ENCODE data around the gene EPHA6. TPM values are rescaled to one million over a fixed set of nuclear protein-coding genes. Genes with fewer than 3 reads are reported as not detected.

EPHA6 gene
- total and polyA plus RNA-seq, 2 donors (not counting 1 experiment from before 2014, with no cell fraction given), result not detected

DNA sequence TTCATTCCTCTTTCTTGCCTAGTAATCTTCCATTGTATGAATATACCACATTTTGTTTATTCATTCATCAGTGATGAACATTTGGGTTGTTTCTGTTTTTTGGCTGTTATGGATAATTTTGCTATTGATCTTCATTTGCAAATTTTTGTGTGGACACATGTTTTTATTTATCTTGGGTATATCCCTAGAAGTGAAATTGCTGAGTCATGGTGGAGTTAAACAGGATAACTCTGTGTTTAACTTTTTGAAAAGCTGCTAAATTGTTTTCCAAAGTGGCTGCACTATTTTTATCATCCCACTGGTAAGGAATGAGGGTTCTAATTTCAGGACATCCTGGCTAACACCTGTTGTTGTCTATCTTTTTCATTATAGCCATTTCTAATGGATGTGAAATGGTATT is 875.6 kb downstream of the EPHA6 start:
- intact Hi-C loops (cut with micrococcal nuclease), result no loop called here
- H2AFZ ChIP-seq (ENCODE audit: insufficient read depth, low read depth, low read length, poor library complexity, severe bottlenecking), result no peak overlapping the region
- TF ChIP-seq, protein P1, sequence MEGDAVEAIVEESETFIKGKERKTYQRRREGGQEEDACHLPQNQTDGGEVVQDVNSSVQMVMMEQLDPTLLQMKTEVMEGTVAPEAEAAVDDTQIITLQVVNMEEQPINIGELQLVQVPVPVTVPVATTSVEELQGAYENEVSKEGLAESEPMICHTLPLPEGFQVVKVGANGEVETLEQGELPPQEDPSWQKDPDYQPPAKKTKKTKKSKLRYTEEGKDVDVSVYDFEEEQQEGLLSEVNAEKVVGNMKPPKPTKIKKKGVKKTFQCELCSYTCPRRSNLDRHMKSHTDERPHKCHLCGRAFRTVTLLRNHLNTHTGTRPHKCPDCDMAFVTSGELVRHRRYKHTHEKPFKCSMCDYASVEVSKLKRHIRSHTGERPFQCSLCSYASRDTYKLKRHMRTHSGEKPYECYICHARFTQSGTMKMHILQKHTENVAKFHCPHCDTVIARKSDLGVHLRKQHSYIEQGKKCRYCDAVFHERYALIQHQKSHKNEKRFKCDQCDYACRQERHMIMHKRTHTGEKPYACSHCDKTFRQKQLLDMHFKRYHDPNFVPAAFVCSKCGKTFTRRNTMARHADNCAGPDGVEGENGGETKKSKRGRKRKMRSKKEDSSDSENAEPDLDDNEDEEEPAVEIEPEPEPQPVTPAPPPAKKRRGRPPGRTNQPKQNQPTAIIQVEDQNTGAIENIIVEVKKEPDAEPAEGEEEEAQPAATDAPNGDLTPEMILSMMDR (IDR thresholded peaks at IDR 0.05), result no peak
- TF ChIP-seq EZH2 (IDR thresholded peaks at IDR 0.05; ENCODE audit: borderline replicate concordance, insufficient read depth, low read depth, low read length, poor library complexity, severe bottlenecking), result no peak
- H3K4me1 ChIP-seq (ENCODE audit: control insufficient read depth in 2 of 2, insufficient read depth in 2 of 2, low read length in 2 of 2), result no peaks in the 10 kb centered on the region
- H3K4me3 ChIP-seq (ENCODE audit: control extremely low read depth in 1 of 5, extremely low read depth in 1 of 5, insufficient read depth in 1 of 5, low read depth in 2 of 5, low read length in 4 of 5), result no peak overlapping the region
- POLR2A ChIA-PET, result no interaction called here
- DNase-seq (no peak), ATAC-seq (ENCODE audit: low read depth) (no peak)
- no peaks in the 10 kb centered on the region for H3K27me3 ChIP-seq (replicated peaks in 1 of 4; ENCODE audit: control extremely low read depth in 1 of 4, control insufficient read depth in 3 of 4, insufficient read depth in 4 of 4, low read length in 3 of 4)
- H3K36me3 ChIP-seq (replicated peaks in 1 of 2; ENCODE audit: control extremely low read depth in 1 of 2, control insufficient read depth in 1 of 2, extremely low read depth in 1 of 2, insufficient read depth in 2 of 2, low read length in 1 of 2), result no peaks in the 10 kb centered on the region
- Mint-ChIP-seq H3K27ac (no peak overlapping the region), H3K4me3 (no peak overlapping the region), H3K27me3 (peaks cover 2% of the 10 kb centered on the region), H3K4me1 (no peaks in the 10 kb centered on the region), H3K9me3 (ENCODE audit: insufficient read depth) (no peaks in the 10 kb centered on the region)
- H4K20me1 ChIP-seq (ENCODE audit: control insufficient read depth, insufficient read depth, low read length, poor library complexity, severe bottlenecking), result no peaks in the 10 kb centered on the region
- H3K27ac ChIP-seq (ENCODE audit: low read length in 2 of 2), result no peak overlapping the region
- no peak overlapping the region for H3K9ac ChIP-seq (ENCODE audit: low read length)
- no peaks in the 10 kb centered on the region for H3K9me3 ChIP-seq (ENCODE audit: control extremely low read depth in 1 of 3, control insufficient read depth in 2 of 3, insufficient read depth in 1 of 3, low read length in 2 of 3)
- CTCF ChIA-PET, result no interaction called here
- no peak overlapping the region for H3K4me2 ChIP-seq (replicated peaks; ENCODE audit: low read depth, low read length, poor library complexity, severe bottlenecking)
- no peaks in the 10 kb centered on the region for H3K79me2 ChIP-seq (ENCODE audit: control insufficient read depth, insufficient read depth, low read length)

DNA sequence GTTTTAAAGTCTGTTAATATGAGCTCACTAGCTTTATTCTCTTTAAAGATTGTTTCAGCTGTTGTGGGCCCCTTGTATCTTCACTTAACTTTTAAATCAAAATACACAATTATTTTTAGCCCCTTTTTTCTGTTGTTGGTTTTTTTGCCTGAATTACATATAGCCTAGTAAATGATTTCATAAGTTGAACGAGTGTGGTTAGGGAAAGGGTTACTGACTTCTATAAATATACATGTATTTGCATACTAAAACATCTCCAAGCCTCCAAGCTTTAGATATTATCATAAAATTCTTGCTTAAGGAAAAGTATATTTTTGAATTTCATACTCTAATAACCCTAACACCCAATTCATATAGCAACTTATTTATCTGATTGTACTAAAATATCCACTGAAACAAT is 877.0 kb downstream of the EPHA6 start:
- no peaks in the 10 kb centered on the region for H4K20me1 ChIP-seq (ENCODE audit: control insufficient read depth, insufficient read depth, low read length, poor library complexity, severe bottlenecking)
- H3K4me2 ChIP-seq (replicated peaks; ENCODE audit: low read depth, low read length, poor library complexity, severe bottlenecking), result no peak overlapping the region
- DNase-seq, result no peak
- no peak overlapping the region for H2AFZ ChIP-seq (ENCODE audit: insufficient read depth, low read depth, low read length, poor library complexity, severe bottlenecking)
- no peaks in the 10 kb centered on the region for H3K36me3 ChIP-seq (replicated peaks in 1 of 2; ENCODE audit: control extremely low read depth in 1 of 2, control insufficient read depth in 1 of 2, extremely low read depth in 1 of 2, insufficient read depth in 2 of 2, low read length in 1 of 2)
- no peak overlapping the region for H3K27ac ChIP-seq (ENCODE audit: low read length in 2 of 2)
- H3K27me3 Mint-ChIP-seq, result peaks cover 2% of the 10 kb centered on the region
- no peaks in the 10 kb centered on the region for H3K27me3 ChIP-seq (replicated peaks in 1 of 4; ENCODE audit: control extremely low read depth in 1 of 4, control insufficient read depth in 3 of 4, insufficient read depth in 4 of 4, low read length in 3 of 4)
- intact Hi-C loops (cut with micrococcal nuclease), result no loop called here
- no CpG with 5 or more reads among the region's 1 CpG for WGBS (ENCODE audit: insufficient coverage)
- H3K4me1 Mint-ChIP-seq, result no peaks in the 10 kb centered on the region
- H3K9me3 ChIP-seq (ENCODE audit: control extremely low read depth in 1 of 3, control insufficient read depth in 2 of 3, insufficient read depth in 1 of 3, low read length in 2 of 3), result no peaks in the 10 kb centered on the region
- no peak overlapping the region for H3K9ac ChIP-seq (ENCODE audit: low read length)
- no peak for ATAC-seq (ENCODE audit: low read depth)
- H3K4me3 ChIP-seq (ENCODE audit: control extremely low read depth in 1 of 5, extremely low read depth in 1 of 5, insufficient read depth in 1 of 5, low read depth in 2 of 5, low read length in 4 of 5), result no peak overlapping the region
- H3K79me2 ChIP-seq (ENCODE audit: control insufficient read depth, insufficient read depth, low read length), result no peaks in the 10 kb centered on the region
- POLR2A ChIA-PET, result no interaction called here
- CTCF ChIA-PET, result no interaction called here
- H3K9me3 Mint-ChIP-seq (ENCODE audit: insufficient read depth), result no peaks in the 10 kb centered on the region
- no peaks in the 10 kb centered on the region for H3K4me1 ChIP-seq (ENCODE audit: control insufficient read depth in 2 of 2, insufficient read depth in 2 of 2, low read length in 2 of 2)
- no peak overlapping the region for H3K4me3 Mint-ChIP-seq
- H3K27ac Mint-ChIP-seq, result no peak overlapping the region
- TF ChIP-seq EZH2 (IDR thresholded peaks at IDR 0.05; ENCODE audit: borderline replicate concordance, insufficient read depth, low read depth, low read length, poor library complexity, severe bottlenecking), result no peak
- TF ChIP-seq, protein P1 (IDR thresholded peaks at IDR 0.05), result no peak

Measured in B cell (primary cell).